ENCODE results near the gene GRXCR2. TPM values are rescaled to one million over a fixed set of nuclear protein-coding genes. Genes with fewer than 3 reads are reported as not detected.

Gene GRXCR2
- total RNA-seq, 4 donors from 2014 or later = not detected

DNA sequence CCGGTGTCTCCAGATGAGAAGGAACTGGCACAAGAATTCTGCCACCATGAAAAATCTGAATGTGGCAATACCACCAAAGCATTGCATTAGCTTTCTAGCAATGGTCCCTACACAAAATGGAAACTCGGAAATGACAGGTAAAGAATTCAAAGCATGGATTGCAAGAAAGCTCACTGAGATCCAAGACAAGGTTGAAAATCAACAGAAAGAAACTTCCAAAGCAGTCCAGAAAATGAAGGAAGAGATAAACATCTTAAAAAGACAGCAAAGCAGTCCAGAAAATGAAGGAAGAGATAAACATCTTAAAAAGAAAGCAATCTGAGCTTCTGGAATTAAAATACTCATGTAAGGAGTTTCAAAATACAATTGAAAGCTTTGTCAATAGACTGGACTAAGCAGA, 16.8 kb upstream of the GRXCR2 start:
- Histone ChIP-seq H3K4me1 (no peaks in the 10 kb centered on the region), H3K27ac (replicated peaks in 1 of 4) (no peak overlapping the region), H3K4me3 (no peak overlapping the region), H3K36me3 (no peaks in the 10 kb centered on the region), H3K9me3 (peaks cover 0 to 15% (median 5%) of the 10 kb centered on the region in 4 donors), H3K27me3 (no peaks in the 10 kb centered on the region)
- DNase-seq (ENCODE audit: extremely low spot score) = no peak
- 93% methylated on average over 2 of the region's 2 CpGs for WGBS
- intact Hi-C loops (cut with DNase I) = no loop called here
- TF ChIP-seq POLR2A (IDR thresholded peaks at IDR 0.05; ENCODE audit: low read depth) = no peak
- TF ChIP-seq, protein P1, sequence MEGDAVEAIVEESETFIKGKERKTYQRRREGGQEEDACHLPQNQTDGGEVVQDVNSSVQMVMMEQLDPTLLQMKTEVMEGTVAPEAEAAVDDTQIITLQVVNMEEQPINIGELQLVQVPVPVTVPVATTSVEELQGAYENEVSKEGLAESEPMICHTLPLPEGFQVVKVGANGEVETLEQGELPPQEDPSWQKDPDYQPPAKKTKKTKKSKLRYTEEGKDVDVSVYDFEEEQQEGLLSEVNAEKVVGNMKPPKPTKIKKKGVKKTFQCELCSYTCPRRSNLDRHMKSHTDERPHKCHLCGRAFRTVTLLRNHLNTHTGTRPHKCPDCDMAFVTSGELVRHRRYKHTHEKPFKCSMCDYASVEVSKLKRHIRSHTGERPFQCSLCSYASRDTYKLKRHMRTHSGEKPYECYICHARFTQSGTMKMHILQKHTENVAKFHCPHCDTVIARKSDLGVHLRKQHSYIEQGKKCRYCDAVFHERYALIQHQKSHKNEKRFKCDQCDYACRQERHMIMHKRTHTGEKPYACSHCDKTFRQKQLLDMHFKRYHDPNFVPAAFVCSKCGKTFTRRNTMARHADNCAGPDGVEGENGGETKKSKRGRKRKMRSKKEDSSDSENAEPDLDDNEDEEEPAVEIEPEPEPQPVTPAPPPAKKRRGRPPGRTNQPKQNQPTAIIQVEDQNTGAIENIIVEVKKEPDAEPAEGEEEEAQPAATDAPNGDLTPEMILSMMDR (IDR thresholded peaks at IDR 0.05) = no peak
- no peak for TF ChIP-seq EP300 (IDR thresholded peaks at IDR 0.05)
- TF ChIP-seq POLR2AphosphoS5 (IDR thresholded peaks at IDR 0.05) = no peak

DNA sequence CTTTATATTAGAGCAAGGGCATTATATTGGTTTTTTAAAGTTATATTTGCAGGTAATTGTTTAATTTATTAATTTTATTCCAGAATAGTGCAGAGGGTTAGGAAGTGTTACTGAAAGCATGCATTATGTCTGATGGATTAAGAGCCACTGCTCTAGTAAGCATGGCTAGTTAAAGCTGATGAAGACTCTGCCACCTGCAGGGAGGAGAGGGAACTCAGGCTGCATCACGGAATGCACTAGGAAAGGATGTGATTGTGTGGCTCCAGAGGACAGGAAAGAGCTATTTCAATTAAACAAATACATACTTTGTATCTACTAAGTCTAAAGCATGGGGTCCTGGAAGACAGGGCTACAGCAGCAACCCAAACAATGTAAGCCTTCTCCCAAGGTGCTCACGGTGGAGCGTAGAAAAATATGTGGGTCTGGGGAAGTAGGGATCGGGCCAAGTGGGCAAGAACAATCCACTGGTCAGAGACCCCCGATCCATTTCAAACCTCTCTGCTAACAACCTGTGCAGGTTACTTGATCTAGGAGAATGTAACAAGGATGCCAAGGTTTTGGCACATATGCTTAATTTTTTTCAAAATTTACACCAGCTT, 15.3 kb upstream of the GRXCR2 start:
- H3K27ac ChIP-seq (replicated peaks in 1 of 4) = no peak overlapping the region
- H3K36me3 ChIP-seq = no peaks in the 10 kb centered on the region
- no peaks in the 10 kb centered on the region for H3K4me1 ChIP-seq
- no peak overlapping the region for H3K4me3 ChIP-seq
- intact Hi-C loops (cut with DNase I) = no loop called here
- no peaks in the 10 kb centered on the region for H3K27me3 ChIP-seq
- H3K9me3 ChIP-seq = peaks cover 0 to 15% (median 5%) of the 10 kb centered on the region in 4 donors
- DNase-seq (ENCODE audit: extremely low spot score) = no peak
- TF ChIP-seq POLR2A (IDR thresholded peaks at IDR 0.05; ENCODE audit: low read depth) (no peak), POLR2AphosphoS5 (IDR thresholded peaks at IDR 0.05) (no peak), EP300 (IDR thresholded peaks at IDR 0.05) (no peak)
- TF ChIP-seq, protein P1 (IDR thresholded peaks at IDR 0.05) = peak; percentile 46 to 57 (median 47)
- 75% methylated on average over 5 of the region's 5 CpGs for WGBS

DNA sequence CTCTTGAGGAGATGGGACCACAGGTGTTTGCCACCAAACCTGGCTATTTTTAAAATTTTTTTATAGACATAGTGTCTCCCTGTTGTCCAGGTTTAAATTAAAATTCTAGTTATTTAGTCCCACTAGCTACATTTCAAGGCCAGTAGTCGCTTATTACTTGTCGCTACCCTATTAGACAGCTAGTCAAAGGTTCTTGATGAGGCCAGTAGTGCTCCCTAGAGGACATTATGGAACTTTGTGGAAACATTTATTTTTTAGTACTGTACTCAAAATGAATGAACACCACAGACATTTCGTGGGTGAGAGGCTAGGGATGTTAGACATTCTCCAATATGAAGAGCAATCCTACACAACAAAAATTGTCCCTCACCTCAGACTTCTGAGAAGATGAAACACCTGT, 14.4 kb upstream of the GRXCR2 start:
- no peaks in the 10 kb centered on the region for H3K4me1 ChIP-seq
- H3K4me3 ChIP-seq = no peak overlapping the region
- H3K9me3 ChIP-seq = peaks cover 0 to 15% (median 5%) of the 10 kb centered on the region in 4 donors
- H3K27ac ChIP-seq (replicated peaks in 1 of 4) = no peak overlapping the region
- intact Hi-C loops (cut with DNase I) = no loop called here
- 79% methylated on average over 3 of the region's 3 CpGs for WGBS
- DNase-seq (ENCODE audit: extremely low spot score) = no peak
- H3K27me3 ChIP-seq = no peaks in the 10 kb centered on the region
- no peaks in the 10 kb centered on the region for H3K36me3 ChIP-seq
- TF ChIP-seq, protein P1 (IDR thresholded peaks at IDR 0.05) = no peak
- TF ChIP-seq POLR2A (IDR thresholded peaks at IDR 0.05; ENCODE audit: low read depth) (no peak), POLR2AphosphoS5 (IDR thresholded peaks at IDR 0.05) (no peak), EP300 (IDR thresholded peaks at IDR 0.05) (no peak)

DNA sequence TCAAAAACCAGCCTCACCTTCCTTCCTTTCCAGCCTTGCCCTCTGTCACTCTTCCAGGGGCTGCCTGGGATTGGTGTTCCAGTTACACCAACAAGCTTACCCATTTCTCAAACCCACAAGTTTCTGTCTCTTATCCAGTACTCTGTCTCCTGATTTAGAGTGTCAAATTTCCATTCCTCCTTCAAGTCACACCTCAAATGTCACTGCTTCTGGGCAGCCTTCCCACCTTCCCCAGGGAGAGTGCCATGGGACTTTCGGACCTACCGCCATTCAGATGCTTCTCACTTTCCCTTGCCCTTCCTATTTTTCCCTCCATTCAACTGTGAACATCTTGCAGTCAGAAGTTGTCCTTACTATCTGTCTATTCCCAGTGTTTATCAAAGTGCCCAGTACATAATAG, 2.0 kb upstream of the GRXCR2 start:
- no peak for TF ChIP-seq POLR2A (IDR thresholded peaks at IDR 0.05; ENCODE audit: low read depth)
- no peak for TF ChIP-seq POLR2AphosphoS5 (IDR thresholded peaks at IDR 0.05)
- TF ChIP-seq EP300 (IDR thresholded peaks at IDR 0.05) = no peak
- TF ChIP-seq, protein P1 (IDR thresholded peaks at IDR 0.05) = no peak
- H3K9me3 ChIP-seq = no peaks in the 10 kb centered on the region
- H3K4me3 ChIP-seq = no peak overlapping the region
- no peaks in the 10 kb centered on the region for H3K36me3 ChIP-seq
- no peak for DNase-seq (ENCODE audit: extremely low spot score)
- 94% methylated on average over 2 of the region's 2 CpGs for WGBS
- H3K27me3 ChIP-seq = no peaks in the 10 kb centered on the region
- no peak overlapping the region for H3K27ac ChIP-seq (replicated peaks in 1 of 4)
- no peaks in the 10 kb centered on the region for H3K4me1 ChIP-seq
- intact Hi-C loops (cut with DNase I) = no loop called here

DNA sequence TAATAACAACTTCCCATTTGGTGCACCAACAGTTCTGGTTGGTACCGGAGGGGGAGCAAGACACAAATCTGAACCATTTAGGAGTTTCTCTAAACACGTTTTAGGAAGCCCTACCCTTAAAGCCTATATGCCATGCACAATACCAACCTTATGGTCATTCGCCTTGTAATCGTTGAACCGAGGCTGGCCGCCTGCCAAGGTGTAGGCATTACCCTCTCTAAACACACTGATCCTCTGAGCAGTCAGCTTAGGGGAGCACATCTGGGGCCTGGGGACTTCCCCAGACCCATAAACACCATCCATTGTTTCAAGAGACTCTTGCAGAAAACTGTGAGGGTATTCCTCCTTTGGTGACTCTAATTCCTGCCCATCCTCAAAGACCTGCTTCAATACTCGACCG, 328 bp downstream of the GRXCR2 start:
- DNase-seq (ENCODE audit: extremely low spot score) = no peak
- no peaks in the 10 kb centered on the region for H3K4me1 ChIP-seq
- intact Hi-C loops (cut with DNase I) = no loop called here
- no peaks in the 10 kb centered on the region for H3K9me3 ChIP-seq
- no peaks in the 10 kb centered on the region for H3K36me3 ChIP-seq
- H3K27me3 ChIP-seq = no peaks in the 10 kb centered on the region
- no peak overlapping the region for H3K4me3 ChIP-seq
- 74% methylated on average over 7 of the region's 8 CpGs for WGBS
- TF ChIP-seq POLR2AphosphoS5 (IDR thresholded peaks at IDR 0.05) (no peak), EP300 (IDR thresholded peaks at IDR 0.05) (no peak), POLR2A (IDR thresholded peaks at IDR 0.05; ENCODE audit: low read depth) (no peak)
- TF ChIP-seq, protein P1 (IDR thresholded peaks at IDR 0.05) = no peak
- H3K27ac ChIP-seq (replicated peaks in 1 of 4) = no peak overlapping the region

All from esophagus muscularis mucosa (tissue), 4 donors.